ENCODE measurements around the gene PGK2. TPM values are rescaled to one million over a fixed set of nuclear protein-coding genes. Genes with fewer than 3 reads are reported as not detected.
"Not testable (repeated sequence)": the region's sequence is repeated elsewhere in the genome, so short reads cannot be mapped to it uniquely, and the experiment has no call there.

The PGK2 gene
- total RNA-seq (2014; rRNA removed; shearing (Covaris generic)) = not detected in 2 replicates

DNA sequence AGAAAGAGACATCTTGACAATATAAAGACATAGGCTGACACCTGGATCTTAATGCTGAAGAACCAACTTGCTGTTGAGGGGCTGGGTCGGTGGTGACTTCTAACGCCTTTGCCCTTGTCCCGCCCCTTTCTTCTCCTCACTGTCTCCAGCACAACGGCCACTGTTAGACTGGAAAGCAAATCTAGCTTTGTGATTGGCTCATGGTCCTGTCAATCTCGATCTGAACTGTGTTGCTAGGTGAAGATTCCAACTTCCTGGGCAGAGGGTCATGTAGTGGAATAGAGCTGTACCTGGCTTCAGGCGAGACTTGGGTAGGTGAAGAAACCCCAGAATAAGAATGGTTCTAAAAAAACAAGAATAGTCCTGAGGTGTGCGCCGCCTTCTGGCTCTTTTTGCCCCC is at the start of gene PGK2:
PGK2 (minus strand) TSS at position 110 of the 400 bp plus-strand sequence; CDS start at position 12, 98 bp downstream.
- peak; percentile 89 for DNase-seq (ENCODE audit: low spot score)

DNA sequence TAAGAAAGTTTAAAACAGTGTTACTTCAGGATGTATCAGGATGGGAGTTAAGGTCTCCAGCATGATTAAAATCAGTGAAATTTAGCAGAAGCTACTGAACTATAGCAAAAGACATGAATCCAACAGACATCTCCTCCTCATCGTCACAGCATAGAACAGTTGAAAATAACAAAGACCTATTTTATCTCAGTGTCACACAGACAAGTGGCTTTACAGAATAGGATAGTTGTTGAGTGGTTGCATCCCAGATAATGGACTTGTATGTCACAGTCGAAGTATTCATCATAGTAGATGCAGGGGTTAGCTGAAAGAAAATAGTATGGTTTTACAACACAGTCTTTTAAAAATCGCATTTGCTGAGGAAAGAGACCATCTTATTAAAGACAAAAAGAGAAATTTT is 48.1 kb upstream of the PGK2 start:
- DNase-seq (ENCODE audit: low spot score) = no peak

- no peak for DNase-seq (ENCODE audit: low spot score)
Observed at GRCh38 chr6:49833386-49833785, 46.3 kb upstream of the PGK2 start.

- DNase-seq (ENCODE audit: low spot score) = peak; percentile 14
Observed at GRCh38 chr6:49826743-49827406, 39.8 kb upstream of the PGK2 start.

DNA sequence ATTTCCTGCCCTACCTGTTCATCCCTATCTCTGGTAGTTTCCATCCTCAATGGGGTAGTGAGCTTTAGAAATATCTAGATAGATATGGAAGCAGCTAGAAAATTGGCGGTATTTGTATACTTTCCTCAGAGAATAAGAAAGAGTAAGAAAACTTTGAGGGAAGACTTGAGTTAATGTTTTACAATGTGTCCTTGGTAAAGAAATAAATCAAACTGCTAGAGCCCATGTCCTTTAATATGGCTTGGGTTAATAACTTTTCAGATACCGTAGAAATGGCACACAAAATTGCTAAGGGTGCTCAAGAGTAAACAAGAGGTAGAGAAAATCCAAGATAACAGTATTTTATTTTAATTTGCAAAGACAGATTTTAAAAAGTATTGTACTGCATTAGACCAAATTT is 28.1 kb upstream of the PGK2 start:
- DNase-seq (ENCODE audit: low spot score) = no peak

DNA sequence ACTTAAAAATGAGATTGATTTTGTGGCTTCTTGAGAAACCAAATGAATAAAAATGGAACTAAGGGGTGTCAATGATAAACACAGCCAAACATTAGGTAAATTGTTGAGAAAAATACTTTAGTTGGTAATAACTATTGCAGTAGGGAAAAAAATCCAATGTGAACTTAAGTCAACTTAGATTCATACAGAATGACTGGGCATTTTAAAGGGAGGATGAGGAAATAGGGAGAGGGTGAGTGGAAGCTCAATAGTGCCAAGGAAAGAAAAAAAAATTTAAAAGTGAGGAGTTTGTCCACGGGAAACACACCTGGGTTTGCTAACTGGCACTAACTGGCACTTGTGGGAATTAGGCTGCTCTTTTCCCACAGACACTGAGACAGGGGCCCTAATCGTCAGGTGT is 26.2 kb upstream of the PGK2 start:
- DNase-seq (ENCODE audit: low spot score) = no peak

GRCh38 chr6:49806145-49806544 is 19.1 kb upstream of the PGK2 start:
- DNase-seq (ENCODE audit: low spot score) = no peak

DNA sequence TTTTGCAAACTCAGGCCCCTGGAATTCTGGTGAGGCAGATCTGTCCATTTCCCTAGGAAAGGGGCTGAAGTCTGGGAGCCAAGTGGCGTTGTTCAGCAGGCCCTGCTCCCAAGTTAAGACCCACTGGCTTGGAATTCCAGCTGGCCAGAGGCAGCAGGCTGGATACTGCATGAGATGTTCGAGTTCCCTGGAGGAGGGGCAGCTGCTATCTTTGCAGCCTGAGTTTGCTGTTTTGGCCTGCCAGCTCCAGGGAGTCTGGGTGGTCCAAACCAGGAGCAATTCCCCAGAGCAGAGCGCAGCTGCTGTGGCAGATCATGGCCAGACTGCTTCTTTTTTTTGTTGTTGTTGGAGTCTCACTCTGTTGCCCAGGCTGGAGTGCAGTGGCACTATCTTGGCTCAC is 18.2 kb upstream of the PGK2 start:
- no peak for DNase-seq (ENCODE audit: low spot score)

DNA sequence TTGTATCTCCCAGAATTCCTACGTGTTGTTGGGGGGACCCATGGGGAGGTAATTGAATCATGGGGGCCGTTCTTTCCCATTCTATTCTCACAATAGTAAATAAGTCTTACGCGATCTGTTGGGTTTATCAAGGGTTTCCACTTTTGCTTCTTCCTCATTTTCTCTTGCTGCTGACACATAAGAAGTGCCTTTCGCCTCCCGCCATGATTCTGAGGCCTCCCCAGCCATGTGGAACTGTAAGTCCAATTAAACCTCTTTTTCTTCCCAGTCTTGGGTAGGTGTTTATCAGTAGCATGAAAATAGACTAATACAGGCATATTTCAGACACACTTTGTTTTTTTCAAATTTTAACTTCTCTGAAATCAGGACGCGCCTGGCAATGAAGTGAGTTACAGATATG is 14.4 kb upstream of the PGK2 start:
- DNase-seq (ENCODE audit: low spot score) = no peak

DNA sequence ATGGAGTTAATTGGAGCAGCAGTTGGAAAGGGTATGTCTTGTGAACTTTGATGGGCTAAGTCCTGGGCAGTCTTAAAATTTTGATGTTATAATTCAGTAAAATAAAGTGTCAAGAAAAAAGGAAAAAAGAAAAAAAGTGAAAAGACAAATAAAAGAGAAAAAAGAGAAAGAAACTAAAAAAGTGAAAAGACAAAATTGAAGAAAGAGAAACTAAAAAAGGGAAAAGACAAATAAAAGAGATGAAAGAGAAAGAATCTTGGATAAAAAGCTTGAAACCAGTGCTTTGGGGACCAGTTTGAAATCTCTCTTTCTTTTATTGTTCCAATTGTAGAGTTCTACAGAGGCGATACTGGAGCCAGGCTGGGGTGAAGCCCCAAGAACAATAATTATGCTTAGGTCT is 12.0 kb upstream of the PGK2 start:
- DNase-seq (ENCODE audit: low spot score) = no peak

DNA sequence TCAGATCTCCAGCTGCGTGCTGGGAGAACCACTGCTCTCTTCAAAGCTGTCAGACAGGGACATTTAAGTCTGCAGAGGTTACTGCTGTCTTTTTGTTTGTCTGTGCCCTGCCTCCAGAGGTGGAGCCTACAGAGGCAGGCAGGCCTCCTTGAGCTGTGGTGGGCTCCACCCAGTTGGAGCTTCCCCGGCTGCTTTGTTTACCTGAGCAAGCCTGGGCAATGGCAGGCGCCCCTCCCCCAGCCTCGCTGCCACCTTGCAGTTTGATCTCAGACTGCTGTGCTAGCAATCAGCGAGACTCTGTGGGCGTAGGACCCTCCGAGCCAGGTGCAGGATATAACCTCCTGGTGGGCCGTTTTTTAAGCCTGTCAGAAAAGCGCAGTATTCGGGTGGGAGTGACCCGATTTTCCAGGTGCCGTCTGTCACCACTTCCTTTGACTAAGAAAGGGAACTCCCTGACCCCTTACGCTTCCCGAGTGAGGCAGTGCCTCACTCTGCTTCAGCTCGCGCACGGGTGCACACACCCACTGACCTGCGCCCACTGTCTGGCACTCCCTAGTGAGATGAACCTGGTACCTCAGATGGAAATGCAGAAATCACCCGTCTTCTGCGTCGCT is 9.9 kb upstream of the PGK2 start:
- not testable (repeated sequence) for DNase-seq (ENCODE audit: low spot score)

- no peak for DNase-seq (ENCODE audit: low spot score)
Observed at GRCh38 chr6:49790341-49790740, 3.3 kb upstream of the PGK2 start.

DNA sequence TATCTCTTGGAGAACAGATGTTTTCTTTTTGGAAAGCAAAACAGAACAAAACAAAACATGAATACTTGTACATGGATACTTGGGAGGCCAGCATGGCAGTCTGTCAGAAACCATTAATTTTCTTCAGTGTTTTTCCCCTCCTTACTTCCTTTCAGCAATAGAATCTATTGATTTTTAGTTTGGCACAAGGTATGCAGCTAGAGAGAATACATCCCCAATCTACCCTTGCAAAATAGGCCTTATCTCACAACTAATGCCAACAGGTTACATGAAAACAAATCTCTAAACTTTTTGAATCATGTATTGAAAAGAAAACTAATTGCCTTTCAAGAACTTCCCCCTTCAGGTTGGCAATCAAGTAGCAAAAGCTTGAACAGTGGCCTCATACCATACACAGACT is 2.8 kb downstream of the PGK2 start:
- DNase-seq (ENCODE audit: low spot score) = no peak

GRCh38 chr6:49782725-49783124 is 4.4 kb downstream of the PGK2 start:
- no peak for DNase-seq (ENCODE audit: low spot score)

DNA sequence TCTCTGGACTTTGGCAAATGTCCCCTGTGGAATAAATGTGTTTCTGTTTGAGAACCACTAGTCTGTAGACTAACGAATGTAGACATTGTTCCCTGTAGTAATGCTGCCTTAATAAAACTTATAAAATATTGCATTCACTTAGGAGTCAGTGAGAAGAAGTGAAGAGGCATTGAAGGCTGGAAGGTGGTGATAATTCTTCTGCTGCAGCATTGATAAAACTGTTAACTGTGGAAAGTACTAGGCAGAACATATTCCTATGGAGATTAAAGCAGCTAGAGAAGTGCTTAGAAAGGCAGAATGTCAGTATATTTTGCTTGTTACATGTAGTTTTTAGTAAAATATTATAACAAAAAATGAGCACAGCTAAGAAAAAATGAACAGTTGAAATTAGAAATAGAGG is 4.8 kb downstream of the PGK2 start:
- DNase-seq (ENCODE audit: low spot score) = no peak

DNA sequence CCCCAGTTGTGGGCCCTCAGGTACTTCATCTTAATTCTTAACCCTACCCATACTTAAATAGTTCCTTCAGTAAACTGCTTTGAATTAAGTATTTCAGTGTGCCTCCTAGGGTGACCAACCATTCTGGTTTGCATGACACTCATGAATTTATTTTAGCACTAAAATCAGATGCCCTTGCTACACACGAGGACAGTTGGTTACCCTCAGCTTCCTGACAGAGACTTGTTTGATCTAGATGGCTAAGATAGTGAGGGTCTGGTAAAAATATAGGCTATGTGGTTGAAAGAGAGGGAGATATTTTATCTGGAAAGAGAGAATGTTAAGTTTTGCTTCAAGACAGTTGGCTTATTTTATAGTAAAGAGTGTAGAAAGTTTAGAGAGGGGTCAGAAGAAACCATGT is 10.6 kb downstream of the PGK2 start:
- DNase-seq (ENCODE audit: low spot score) = no peak

GRCh38 chr6:49775043-49775442 is 12.0 kb downstream of the PGK2 start:
- DNase-seq (ENCODE audit: low spot score) = no peak

GRCh38 chr6:49772285-49772684 is 14.8 kb downstream of the PGK2 start:
- DNase-seq (ENCODE audit: low spot score) = peak; percentile 13

GRCh38 chr6:49766762-49767161 is 20.3 kb downstream of the PGK2 start:
- DNase-seq (ENCODE audit: low spot score) = no peak

DNA sequence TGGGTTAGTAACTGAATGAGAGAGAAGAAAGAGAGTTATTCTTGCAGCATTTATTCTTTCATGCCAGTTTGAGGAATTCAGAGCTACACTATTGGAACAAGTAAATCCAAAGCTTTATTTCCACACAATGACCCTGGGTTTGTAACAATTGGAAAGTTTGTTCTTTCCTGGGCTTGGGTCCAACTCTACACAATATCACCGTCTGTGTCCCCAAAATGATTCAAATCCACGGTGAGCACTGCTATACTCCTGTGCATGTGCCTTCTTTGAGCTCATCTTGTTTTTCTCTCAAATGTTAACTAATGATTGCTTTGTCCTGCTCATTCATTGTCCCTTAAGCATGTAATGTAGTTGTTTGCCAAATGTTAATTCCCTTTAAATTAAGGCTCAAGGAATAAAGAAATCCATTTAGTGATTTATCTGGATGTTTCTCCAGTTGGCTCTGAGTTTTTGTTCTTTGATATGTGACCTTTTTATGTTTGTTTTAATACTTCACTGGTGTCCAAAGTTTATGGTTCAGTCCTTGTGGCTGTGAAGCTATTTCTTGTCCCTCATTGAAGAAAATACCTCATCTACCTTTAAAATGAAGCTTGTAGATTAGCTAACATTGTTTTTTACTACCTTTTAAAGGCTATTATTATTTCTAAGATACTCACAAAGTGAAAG is 22.4 kb downstream of the PGK2 start:
- no peak for DNase-seq (ENCODE audit: low spot score)

DNA sequence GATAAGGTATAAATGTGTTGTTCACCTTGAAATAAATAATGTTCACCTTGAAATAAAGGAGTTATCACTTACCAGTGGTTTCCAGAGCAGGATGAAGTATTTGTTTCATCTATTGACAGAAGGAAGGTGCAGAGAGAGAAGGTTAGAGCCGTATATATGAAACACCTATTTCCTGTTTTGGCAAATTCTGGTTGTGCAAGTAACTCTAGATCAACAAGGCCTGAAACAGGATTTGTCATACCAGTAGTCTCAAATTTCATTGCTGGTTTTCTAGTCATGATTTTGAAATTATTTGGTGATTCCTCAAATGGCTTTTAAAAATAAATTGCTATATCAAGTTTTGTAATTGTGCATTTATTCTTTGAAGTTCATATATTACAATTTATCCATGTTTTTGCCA is 42.8 kb downstream of the PGK2 start, which contains the start of gene CRISP3:
CRISP3 (minus strand) TSS at position 130 of the 400 bp plus-strand sequence; CDS start at position 109, 21 bp downstream.
- DNase-seq (ENCODE audit: low spot score) = no peak

- no peak for DNase-seq (ENCODE audit: low spot score)
Observed at GRCh38 chr6:49743429-49743828, 43.7 kb downstream of the PGK2 start.

GRCh38 chr6:49739423-49739822 is 47.7 kb downstream of the PGK2 start:
- no peak for DNase-seq (ENCODE audit: low spot score)
